Activated CD4-positive, alpha-beta T cell treated with anti-CD3 and anti-CD28 coated beads for 36 hours (primary cell): Measurements from ENCODE around the gene TIGAR. TPM values are rescaled to one million over a fixed set of nuclear protein-coding genes. Genes with fewer than 3 reads are reported as not detected.

ENCODE experiments used
- ATAC-seq: fragments of 200-7000 bp; cut with Tn5 transposase; one replicate; pipeline ENCODE4 v1.10.0; 2021; ENCODE audit warnings: mild to moderate bottlenecking, moderate library complexity
- CTCF ChIA-PET: fragments of 350-600 bp; sonication (Branson Sonifier 250); formaldehyde crosslinking; loops from one replicate; lab custom pipeline; 2021; ENCODE audit warnings: antibody characterized with exemption; lab: Charles Lee
- POLR2A ChIA-PET: fragments of 350-600 bp; sonication (Branson Sonifier 250); formaldehyde crosslinking; loops from one replicate; lab custom pipeline; 2021; ENCODE audit warnings: antibody characterized with exemption, inconsistent platforms; lab: Charles Lee
- DNase-seq: peaks from one replicate; pipeline ENCODE4 v3.0.0-alpha.2; 2020
- H3K27ac Mint-ChIP-seq: one replicate; pipeline ENCODE4 v1.8.0; 2021; ENCODE audit warnings: mixed read lengths
- H3K27me3 Mint-ChIP-seq: one replicate; pipeline ENCODE4 v1.8.0; 2021; ENCODE audit warnings: mixed read lengths
- H3K36me3 Mint-ChIP-seq: one replicate; pipeline ENCODE4 v1.8.0; 2021; ENCODE audit warnings: low read depth, mixed read lengths
- H3K4me1 Mint-ChIP-seq: one replicate; pipeline ENCODE4 v1.8.0; 2021; ENCODE audit warnings: mixed read lengths
- H3K4me3 Mint-ChIP-seq: one replicate; pipeline ENCODE4 v1.8.0; 2021; ENCODE audit warnings: mild to moderate bottlenecking, moderate library complexity, mixed read lengths
- H3K9me3 Mint-ChIP-seq: one replicate; pipeline ENCODE4 v1.8.0; 2021; ENCODE audit warnings: low read depth, mixed read lengths
- intact Hi-C, 2 experiments: fragments of 100-400 bp; cut with DNase I in 1 of 2; cut with micrococcal nuclease in 1 of 2; formaldehyde crosslinking; loops; one replicate each; pipeline versions ENCODE4 v1.14.2 to v1.15.1; 2022 to 2024; cut with DNase I, micrococcal nuclease
- total RNA-seq, 2 experiments: library from RNA; stranded (reverse); gene quantifications; one replicate each; pipeline ENCODE4 v1.2.3, GENCODE V29; 2021

The TIGAR gene
- total RNA-seq, 2 experiments from 2014 or later = 7.1 to 8.4 TPM

DNA sequence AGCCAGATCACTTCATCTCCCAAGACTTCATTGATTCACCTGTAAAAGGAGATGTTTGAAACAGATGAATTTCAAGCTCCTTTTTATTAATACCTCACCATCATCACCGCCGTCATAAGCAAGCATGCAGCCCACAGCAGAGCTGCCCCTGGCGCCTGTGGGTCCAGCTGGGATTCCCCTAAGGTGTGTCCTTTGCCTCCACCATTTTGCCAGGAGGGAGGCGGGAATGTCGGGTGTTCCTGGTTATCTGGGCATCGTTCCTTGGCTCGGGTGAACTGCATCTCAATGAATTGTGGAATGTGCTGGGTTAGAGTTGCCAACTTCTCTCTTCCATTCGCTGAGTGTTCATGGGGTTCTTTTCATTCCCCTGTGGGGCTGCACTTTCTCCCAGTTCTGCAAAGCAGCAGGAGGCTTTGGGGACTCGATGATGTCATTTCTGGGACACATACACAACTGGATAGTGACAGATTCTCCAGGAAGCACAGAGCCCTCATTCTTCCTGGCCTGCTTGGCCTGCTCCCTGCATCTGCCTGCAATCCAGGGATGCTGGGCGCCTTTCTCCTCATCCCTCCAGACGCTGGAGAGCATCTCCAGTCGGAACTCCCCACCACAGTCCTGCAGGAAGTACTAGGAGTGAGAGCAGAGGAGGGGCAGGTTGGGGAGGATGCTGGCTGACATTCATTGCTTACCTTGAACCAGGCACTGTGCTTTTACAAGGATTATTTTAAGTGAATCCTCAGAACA is 37.3 kb upstream of the TIGAR start:
- CTCF ChIA-PET = interaction anchor here (0.6 to 1.3 kb wide), 5 partner anchors 16 to 318 kb away, joined by 3 to 5 read pairs (median 3); no protein-coding TSS in a partner anchor
- no peak overlapping the region for H3K4me3 Mint-ChIP-seq
- intact Hi-C loops = no loop called here
- H3K27me3 Mint-ChIP-seq = no peaks in the 10 kb centered on the region
- H3K4me1 Mint-ChIP-seq = peaks cover 95% of the 10 kb centered on the region
- DNase-seq (no peak), ATAC-seq (no peak)
- H3K9me3 Mint-ChIP-seq = no peaks in the 10 kb centered on the region
- POLR2A ChIA-PET = interaction anchor here (0.6 to 1.6 kb wide), 4 partner anchors 13 to 147 kb away, joined by 3 to 4 read pairs (median 3); no protein-coding TSS in a partner anchor
- H3K36me3 Mint-ChIP-seq = peaks cover 98% of the 10 kb centered on the region
- H3K27ac Mint-ChIP-seq = peak overlapping the region; percentile 30

DNA sequence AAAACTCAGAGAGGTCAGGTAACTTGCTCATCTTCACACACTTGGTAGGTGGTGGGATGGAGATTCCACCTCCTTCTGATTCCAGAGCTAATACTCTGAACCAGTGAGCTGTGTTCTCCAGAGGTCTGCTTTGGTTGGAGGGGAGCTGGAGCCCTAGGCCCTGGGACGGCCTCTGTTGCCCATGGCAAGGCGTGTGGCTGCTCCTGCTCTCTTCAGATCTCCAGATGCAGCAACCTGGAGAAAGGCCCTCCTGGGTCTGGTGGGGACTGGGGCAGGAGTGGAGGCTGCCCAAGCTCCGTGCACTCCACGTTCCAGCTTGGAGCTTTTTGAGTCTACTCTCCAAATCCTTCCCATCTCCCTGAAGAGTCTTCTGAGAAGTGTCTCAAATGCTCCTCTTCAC is 36.7 kb upstream of the TIGAR start:
- peaks cover 95% of the 10 kb centered on the region for H3K4me1 Mint-ChIP-seq

DNA sequence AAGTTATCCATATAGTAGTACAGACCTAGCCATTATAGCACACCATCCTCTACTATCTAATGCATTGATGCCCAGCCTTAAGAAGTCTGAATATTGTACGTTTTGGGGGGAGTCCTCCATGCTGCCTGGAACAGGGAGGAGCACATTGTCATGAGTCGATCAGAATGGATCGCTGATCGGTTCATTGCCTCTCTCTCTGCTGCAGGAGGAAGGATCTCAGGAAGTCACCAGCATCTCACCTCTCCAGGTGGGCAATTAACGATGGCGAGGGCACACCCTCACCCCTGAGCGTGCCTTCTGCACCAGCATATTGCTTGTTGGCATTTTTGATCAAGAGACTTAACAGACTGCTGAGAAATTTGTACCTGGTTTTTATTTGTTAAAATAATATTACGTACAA is 35.9 kb upstream of the TIGAR start:
- no peak overlapping the region for H3K4me3 Mint-ChIP-seq
- peak overlapping the region; percentile 42 for H3K27ac Mint-ChIP-seq
- peaks cover 95% of the 10 kb centered on the region for H3K4me1 Mint-ChIP-seq
- CTCF ChIA-PET = interaction anchor here (0.9 kb wide), 2 partner anchors 8 to 9 kb away, joined by 3 to 5 read pairs; no protein-coding TSS in a partner anchor
- H3K27me3 Mint-ChIP-seq = no peaks in the 10 kb centered on the region
- POLR2A ChIA-PET = no interaction called here
- peaks cover 97% of the 10 kb centered on the region for H3K36me3 Mint-ChIP-seq
- DNase-seq (no peak), ATAC-seq (no peak)
- no peaks in the 10 kb centered on the region for H3K9me3 Mint-ChIP-seq
- intact Hi-C loops = no loop called here

More for the DNA sequence above, 36.7 kb upstream of the TIGAR start:
- Mint-ChIP-seq H3K27ac (no peak overlapping the region), H3K4me3 (no peak overlapping the region), H3K9me3 (no peaks in the 10 kb centered on the region), H3K36me3 (peaks cover 98% of the 10 kb centered on the region), H3K27me3 (no peaks in the 10 kb centered on the region)
- CTCF ChIA-PET = interaction anchor here (0.6 to 1.3 kb wide), 3 partner anchors 15 to 51 kb away, joined by 3 read pairs; no protein-coding TSS in a partner anchor
- intact Hi-C loops = no loop called here
- POLR2A ChIA-PET = interaction anchor here (0.6 to 1.6 kb wide), 2 partner anchors 14 to 19 kb away, joined by 3 to 4 read pairs; no protein-coding TSS in a partner anchor
- DNase-seq = no peak
- ATAC-seq = no peak

DNA sequence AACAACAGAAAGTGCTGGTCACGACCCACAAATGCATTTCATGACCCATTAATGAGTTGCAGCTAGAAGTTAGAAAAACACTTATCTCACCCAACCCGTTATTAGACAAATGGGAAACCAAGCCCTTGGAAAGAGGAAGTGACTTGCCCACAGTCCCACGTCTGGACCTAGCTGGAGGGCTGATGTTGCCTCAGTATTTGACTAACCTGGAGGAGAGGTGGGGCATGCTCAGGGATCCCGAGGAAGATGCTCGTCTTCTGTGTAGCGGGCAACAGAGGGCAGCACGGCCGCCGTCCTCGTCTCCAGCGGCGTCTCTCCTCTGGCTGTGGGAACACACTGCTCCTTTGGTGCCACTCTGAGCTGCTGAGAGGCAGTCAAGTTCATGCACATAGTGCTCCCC is 34.8 kb upstream of the TIGAR start:
- POLR2A ChIA-PET = no interaction called here
- ATAC-seq (no peak), DNase-seq (no peak)
- intact Hi-C loops = no loop called here
- Mint-ChIP-seq H3K27me3 (no peaks in the 10 kb centered on the region), H3K4me1 (peaks cover 95% of the 10 kb centered on the region), H3K9me3 (no peaks in the 10 kb centered on the region), H3K36me3 (peaks cover 97% of the 10 kb centered on the region), H3K4me3 (no peak overlapping the region), H3K27ac (peak overlapping the region; percentile 58)
- CTCF ChIA-PET = interaction anchor here (0.8 to 2.1 kb wide), 3 partner anchors 8 to 48 kb away, joined by 3 to 14 read pairs (median 3); no protein-coding TSS in a partner anchor

DNA sequence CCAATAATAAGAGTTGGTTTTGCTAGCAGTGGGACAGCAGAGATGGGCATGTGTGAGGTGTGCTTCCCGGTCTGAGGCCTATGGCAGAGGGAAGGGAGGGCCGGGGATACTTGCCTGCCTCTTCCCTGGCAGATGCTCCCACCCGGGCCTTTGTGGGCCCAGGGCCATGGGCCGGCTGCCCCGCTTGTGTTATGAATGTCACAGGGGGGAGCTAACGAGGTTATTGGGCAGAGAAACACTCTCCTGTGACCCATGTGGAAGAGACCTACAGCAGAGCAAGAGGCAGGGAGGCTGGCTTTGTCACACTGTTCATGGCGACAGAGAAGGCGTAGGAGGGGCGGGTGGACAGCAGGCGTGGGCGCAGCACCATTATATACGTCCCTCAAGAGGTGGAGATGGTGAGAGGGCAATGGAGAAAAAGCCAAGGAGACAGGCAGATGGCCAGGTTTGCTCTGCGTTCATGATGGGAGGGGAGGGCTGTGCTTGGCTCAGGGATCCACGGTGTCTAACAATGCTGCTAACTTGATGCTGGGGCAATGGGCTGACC is 34.2 kb upstream of the TIGAR start:
- intact Hi-C loops = no loop called here
- H3K4me3 Mint-ChIP-seq = no peak overlapping the region
- H3K9me3 Mint-ChIP-seq = no peaks in the 10 kb centered on the region
- H3K36me3 Mint-ChIP-seq = peaks cover 97% of the 10 kb centered on the region
- POLR2A ChIA-PET = interaction anchor here (0.7 to 1.0 kb wide), 3 partner anchors 9 to 11 kb away, joined by 3 to 6 read pairs (median 4); no protein-coding TSS in a partner anchor
- CTCF ChIA-PET = interaction anchor here (0.8 to 2.1 kb wide), 3 partner anchors 9 to 49 kb away, joined by 3 to 14 read pairs (median 3); no protein-coding TSS in a partner anchor
- peak overlapping the region; percentile 40 for H3K27ac Mint-ChIP-seq
- H3K4me1 Mint-ChIP-seq = peaks cover 97% of the 10 kb centered on the region
- DNase-seq (no peak), ATAC-seq (no peak)
- no peaks in the 10 kb centered on the region for H3K27me3 Mint-ChIP-seq

DNA sequence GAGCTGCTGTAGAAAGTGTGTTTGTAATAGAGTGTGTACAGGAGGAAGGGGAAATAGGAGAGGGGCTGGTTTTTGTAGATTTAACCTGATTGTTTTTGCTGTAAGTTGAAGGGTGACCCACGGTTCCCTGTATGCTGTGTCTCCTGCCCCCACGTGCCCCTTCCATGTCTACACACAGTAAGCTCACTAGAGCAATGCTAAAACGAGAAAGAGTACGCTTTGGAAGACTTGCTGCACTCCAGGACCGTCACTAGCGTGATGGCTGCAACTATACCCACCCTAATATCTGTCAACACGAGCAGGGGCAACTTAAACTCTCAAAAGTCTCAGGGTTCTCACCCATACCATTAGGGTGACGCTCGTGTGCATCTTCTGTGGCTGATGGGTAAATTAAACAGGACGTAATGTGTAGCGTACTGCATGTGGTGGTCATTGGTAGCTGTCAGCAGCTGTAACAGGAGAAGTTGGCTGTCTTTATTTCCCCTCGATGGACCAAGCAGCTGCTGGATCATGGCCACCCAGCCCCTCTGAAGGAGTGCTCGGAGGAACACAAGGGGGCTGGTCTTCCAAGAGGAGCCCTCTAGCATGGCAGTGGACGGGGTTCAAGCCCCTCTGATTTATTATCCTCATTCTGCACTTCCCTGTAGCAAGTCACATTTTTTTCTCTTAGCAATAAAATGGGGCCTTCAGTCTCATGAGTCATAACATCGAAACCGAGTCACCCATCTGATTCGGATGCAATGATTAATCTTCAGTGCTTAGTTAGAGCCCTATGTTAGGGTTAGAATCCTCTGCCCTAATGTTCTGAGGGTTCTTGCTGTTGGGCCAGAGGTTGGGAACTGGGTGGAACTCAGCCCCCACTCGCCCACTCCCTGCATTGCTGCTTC is 33.4 kb upstream of the TIGAR start:
- DNase-seq (no peak), ATAC-seq (peak; percentile 73)
- CTCF ChIA-PET = interaction anchor here (2.1 kb wide), 1 partner anchor 11 kb away, joined by 14 read pairs; no protein-coding TSS in a partner anchor
- POLR2A ChIA-PET = interaction anchor here (0.7 to 1.0 kb wide), 3 partner anchors 9 to 11 kb away, joined by 3 to 6 read pairs (median 4); no protein-coding TSS in a partner anchor
- Mint-ChIP-seq H3K36me3 (peaks cover 95% of the 10 kb centered on the region), H3K27me3 (no peaks in the 10 kb centered on the region), H3K4me3 (peak overlapping the region; percentile 30), H3K9me3 (no peaks in the 10 kb centered on the region), H3K4me1 (peaks cover 96% of the 10 kb centered on the region), H3K27ac (peak overlapping the region; percentile 79)
- intact Hi-C loops = no loop called here

DNA sequence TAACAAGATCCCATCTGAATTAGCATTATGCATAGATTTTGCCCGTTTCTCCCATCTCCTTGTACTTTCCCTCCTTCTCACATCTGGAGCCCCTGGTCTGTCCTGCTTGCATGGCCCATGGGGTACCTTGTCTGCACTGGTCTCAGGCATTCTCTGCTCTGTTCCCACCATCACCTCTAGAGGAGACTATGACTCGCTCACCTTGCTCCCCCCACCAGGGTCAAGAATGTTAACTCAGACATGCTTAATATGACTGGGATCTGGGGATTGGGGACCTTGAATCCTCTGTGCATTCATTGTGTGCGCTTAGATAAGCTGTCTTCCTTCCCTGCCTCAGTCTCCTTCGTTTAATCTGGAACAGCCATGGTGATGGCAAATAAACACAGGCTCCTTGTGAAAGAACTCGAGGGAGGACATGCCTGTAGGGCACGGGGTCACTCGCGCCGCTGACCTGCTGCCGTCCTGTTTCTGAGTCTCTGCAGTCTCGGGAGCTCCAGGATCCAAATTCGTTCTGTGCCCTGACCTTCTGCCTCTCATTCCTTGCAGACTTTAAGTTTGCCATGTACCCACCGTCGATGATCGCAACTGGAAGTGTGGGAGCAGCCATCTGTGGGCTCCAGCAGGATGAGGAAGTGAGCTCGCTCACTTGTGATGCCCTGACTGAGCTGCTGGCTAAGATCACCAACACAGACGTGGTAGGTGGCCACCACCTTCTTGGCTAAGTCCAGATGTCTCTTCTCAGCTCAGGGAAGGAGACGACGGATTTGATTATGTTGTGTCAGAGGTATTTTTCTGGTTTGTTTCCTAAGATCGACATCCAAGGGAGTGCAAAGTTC is 32.5 kb upstream of the TIGAR start:
- no peaks in the 10 kb centered on the region for H3K27me3 Mint-ChIP-seq
- DNase-seq = no peak
- intact Hi-C loops = no loop called here
- peak; percentile 13 for ATAC-seq
- H3K4me1 Mint-ChIP-seq = peaks cover 98% of the 10 kb centered on the region
- peak overlapping the region; percentile 30 for H3K4me3 Mint-ChIP-seq
- ChIA-PET CTCF (interaction anchor here (1.3 to 2.1 kb wide), 2 partner anchors 11 to 169 kb away, joined by 3 to 14 read pairs; no protein-coding TSS in a partner anchor), POLR2A (interaction anchor here (0.7 to 1.2 kb wide), 2 partner anchors 15 to 172 kb away, joined by 3 to 4 read pairs; partner anchors contain the start of gene CCND2)
- peaks cover 94% of the 10 kb centered on the region for H3K36me3 Mint-ChIP-seq
- no peaks in the 10 kb centered on the region for H3K9me3 Mint-ChIP-seq
- peak overlapping the region; percentile 79 for H3K27ac Mint-ChIP-seq

DNA sequence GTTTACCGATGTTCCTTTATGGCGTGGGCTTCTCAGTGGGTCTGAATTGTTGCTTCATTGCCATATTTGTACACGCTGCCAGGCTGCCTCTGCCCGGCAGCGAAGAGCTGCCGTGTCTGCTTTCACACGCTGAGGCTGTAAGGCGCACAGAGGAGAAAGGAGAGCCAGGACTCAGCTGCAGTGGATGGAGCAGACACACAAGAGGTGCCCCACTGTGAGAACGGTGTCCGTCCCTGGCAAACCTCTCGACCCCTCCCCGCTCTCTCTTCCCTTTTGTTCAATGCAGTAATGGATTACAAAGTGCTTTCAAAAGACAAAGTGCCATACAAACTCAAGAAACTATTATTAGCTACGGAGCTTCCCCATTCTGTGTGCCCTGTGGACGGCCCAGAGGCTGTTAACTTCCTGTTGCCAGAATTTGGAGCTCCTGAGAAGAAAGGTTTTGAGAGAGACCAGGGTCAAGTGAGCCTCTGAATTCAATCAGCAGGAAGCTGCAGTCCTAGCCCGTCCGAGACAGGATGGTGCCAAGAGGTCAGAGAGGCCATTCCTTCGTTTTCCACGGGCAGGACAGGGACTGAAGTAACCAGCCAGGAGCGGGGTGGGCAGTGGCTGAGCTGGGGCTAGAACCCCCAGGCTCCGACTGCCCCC is 31.7 kb upstream of the TIGAR start:
- POLR2A ChIA-PET = interaction anchor here (0.9 to 1.2 kb wide), 2 partner anchors 16 to 17 kb away, joined by 3 to 4 read pairs; partner anchors contain the start of gene CCND2
- no peaks in the 10 kb centered on the region for H3K9me3 Mint-ChIP-seq
- H3K27me3 Mint-ChIP-seq = no peaks in the 10 kb centered on the region
- CTCF ChIA-PET = interaction anchor here (1.1 to 1.3 kb wide), 2 partner anchors 12 to 170 kb away, joined by 3 to 4 read pairs; no protein-coding TSS in a partner anchor
- intact Hi-C loops = no loop called here
- peaks cover 97% of the 10 kb centered on the region for H3K4me1 Mint-ChIP-seq
- DNase-seq (no peak), ATAC-seq (no peak)
- H3K27ac Mint-ChIP-seq = peak overlapping the region; percentile 60
- no peak overlapping the region for H3K4me3 Mint-ChIP-seq
- H3K36me3 Mint-ChIP-seq = peaks cover 94% of the 10 kb centered on the region

DNA sequence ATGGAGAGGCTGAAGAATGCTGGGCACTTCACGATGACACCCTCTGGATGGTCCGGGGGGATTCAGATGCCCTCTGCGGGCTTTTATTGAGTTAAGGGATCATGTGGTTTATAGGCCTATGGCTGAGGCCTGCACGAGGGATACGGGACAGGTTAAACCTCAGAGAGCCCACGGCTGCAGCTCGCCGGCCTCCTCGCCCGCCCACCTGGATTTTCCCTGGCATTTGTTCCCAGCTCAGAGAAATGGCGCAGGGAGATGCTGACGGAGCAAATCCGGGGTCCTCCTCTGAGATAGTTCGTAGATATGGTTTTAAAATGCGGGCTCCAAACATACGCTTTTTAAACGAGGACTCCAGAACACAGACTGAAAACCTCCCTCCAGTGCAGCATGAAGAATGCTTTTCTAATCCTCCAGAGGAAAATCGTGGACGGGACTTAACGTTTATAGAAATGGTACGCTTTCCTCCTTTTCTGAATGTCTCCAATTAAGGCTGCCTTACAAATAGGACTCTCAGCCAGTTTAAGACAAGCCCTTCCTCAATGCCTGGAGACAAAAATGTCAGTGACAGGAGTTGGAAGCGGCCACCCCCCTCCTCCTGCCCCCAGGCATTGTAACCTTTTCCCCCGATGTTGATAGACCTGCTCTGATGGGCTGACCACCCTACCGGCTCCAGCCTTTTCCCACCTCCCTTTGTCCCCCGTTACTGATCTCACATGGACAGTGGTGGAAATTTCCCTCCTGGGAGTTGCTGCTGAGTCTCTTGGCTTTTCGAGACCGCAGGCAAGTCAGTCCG is 30.8 kb upstream of the TIGAR start:
- H3K9me3 Mint-ChIP-seq = no peaks in the 10 kb centered on the region
- DNase-seq = no peak
- intact Hi-C loops = no loop called here
- no peak for ATAC-seq
- POLR2A ChIA-PET = interaction anchor here (0.9 to 1.2 kb wide), 2 partner anchors 17 to 18 kb away, joined by 3 to 4 read pairs; partner anchors contain the start of gene CCND2
- peak overlapping the region; percentile 21 for H3K4me3 Mint-ChIP-seq
- CTCF ChIA-PET = interaction anchor here (1.1 to 1.9 kb wide), 3 partner anchors 13 to 170 kb away, joined by 3 to 9 read pairs (median 4); no protein-coding TSS in a partner anchor
- H3K27me3 Mint-ChIP-seq = no peaks in the 10 kb centered on the region
- peak overlapping the region; percentile 34 for H3K27ac Mint-ChIP-seq
- H3K4me1 Mint-ChIP-seq = peaks cover 98% of the 10 kb centered on the region
- peaks cover 94% of the 10 kb centered on the region for H3K36me3 Mint-ChIP-seq
